GM21786 (cell line): ENCODE measurements around the gene PPARG.

Experiments
- ATAC-seq: cut with Tn5 transposase; IDR thresholded peaks from one replicate; pipeline ENCODE4 v1.9.1; 2021; ENCODE audit not compliant: unreplicated experiment

The PPARG gene

GRCh38 chr3:12308517-12308916 lies 19.6 kb downstream of the PPARG start:
- ATAC-seq, result no peak

GRCh38 chr3:12309716-12310115 lies 20.8 kb downstream of the PPARG start:
- no peak for ATAC-seq

- no peak for ATAC-seq
Observed at GRCh38 chr3:12312010-12312409, 23.1 kb downstream of the PPARG start.

- ATAC-seq, result no peak
Observed at GRCh38 chr3:12313519-12313918, 24.6 kb downstream of the PPARG start.

- ATAC-seq, result no peak
Observed at GRCh38 chr3:12316253-12316652, 27.4 kb downstream of the PPARG start.

GRCh38 chr3:12316729-12317351 lies 28.0 kb downstream of the PPARG start:
- peak; percentile 75 for ATAC-seq

- ATAC-seq, result no peak
Observed at GRCh38 chr3:12317914-12318313, 29.0 kb downstream of the PPARG start.

- ATAC-seq, result no peak
Observed at GRCh38 chr3:12318758-12319621, 30.1 kb downstream of the PPARG start.

- ATAC-seq, result no peak
Observed at GRCh38 chr3:12321015-12321414, 32.1 kb downstream of the PPARG start.

- no peak for ATAC-seq
Observed at GRCh38 chr3:12323237-12323636, 34.4 kb downstream of the PPARG start.

GRCh38 chr3:12325586-12326515 lies 37.0 kb downstream of the PPARG start:
- ATAC-seq, result no peak

GRCh38 chr3:12327021-12327420 lies 38.2 kb downstream of the PPARG start:
- ATAC-seq, result no peak

- no peak for ATAC-seq
Observed at GRCh38 chr3:12328132-12328836, 39.4 kb downstream of the PPARG start.

- no peak for ATAC-seq
Observed at GRCh38 chr3:12328837-12329462, 40.1 kb downstream of the PPARG start.

GRCh38 chr3:12334786-12335185 lies 45.9 kb downstream of the PPARG start:
- ATAC-seq, result no peak

GRCh38 chr3:12335421-12335820 lies 46.6 kb downstream of the PPARG start:
- ATAC-seq, result no peak

- ATAC-seq, result no peak
Observed at GRCh38 chr3:12336099-12336498, 47.2 kb downstream of the PPARG start.

GRCh38 chr3:12338595-12339546 lies 50.0 kb downstream of the PPARG start:
- ATAC-seq, result no peak
